CD14-positive monocyte (primary cell): Measurements from ENCODE around the gene KRTAP16-1. TPM values are rescaled to one million over a fixed set of nuclear protein-coding genes. Genes with fewer than 3 reads are reported as not detected.
A peak's percentile ranks its signal among the peaks of the same experiment; 100 is the strongest.

Experiments
- DNase-seq, 3 donors: peaks; one replicate each; pipeline ENCODE4 v3.0.0-alpha.2; 2011 to 2022
- H2AFZ ChIP-seq: 2 replicates; pipeline ENCODE4 v1.6.0; 2012; ENCODE audit warnings: mild to moderate bottlenecking, low read depth, low read length, inconsistent platforms; ENCODE audit not compliant: insufficient read depth, poor library complexity, severe bottlenecking
- H3K27ac ChIP-seq, 2 donors: 1 replicate in 1 of 2; 2 replicates in 1 of 2; pipeline ENCODE4 v1.5.1; 2012 to 2013; ENCODE audit warnings: low read length in 2 of 2, control low read depth in 1 of 2, inconsistent platforms in 1 of 2, low read depth in 1 of 2, mild to moderate bottlenecking in 1 of 2
- H3K27me3 ChIP-seq, 2 donors: one replicate each; pipeline versions ENCODE4 v1.6.0 to v1.6.1; 2011 to 2013; ENCODE audit warnings: low read length in 2 of 2; ENCODE audit not compliant: control insufficient read depth in 2 of 2, insufficient read depth in 2 of 2
- H3K36me3 ChIP-seq, 2 donors: replicated peaks in 1 of 2; 1 replicate in 1 of 2; 2 replicates in 1 of 2; pipeline versions ENCODE4 v1.5.1 to v1.6.1; 2012 to 2013; ENCODE audit warnings: low read length in 2 of 2, control low read depth in 1 of 2, inconsistent platforms in 1 of 2, mild to moderate bottlenecking in 1 of 2; ENCODE audit not compliant: insufficient read depth in 2 of 2, control insufficient read depth in 1 of 2
- H3K4me1 ChIP-seq, 2 donors: 1 replicate in 1 of 2; 2 replicates in 1 of 2; pipeline versions ENCODE4 v1.5.1 to v1.6.1; 2012 to 2013; ENCODE audit warnings: low read length in 2 of 2, control low read depth in 1 of 2, inconsistent platforms in 1 of 2, mild to moderate bottlenecking in 1 of 2, moderate library complexity in 1 of 2; ENCODE audit not compliant: insufficient read depth in 2 of 2, control insufficient read depth in 1 of 2
- H3K4me2 ChIP-seq: replicated peaks from 2 replicates; pipeline ENCODE3; 2012; ENCODE audit warnings: low read length, moderate library complexity, mild to moderate bottlenecking; ENCODE audit not compliant: poor library complexity, severe bottlenecking; ENCODE audit errors: extremely low read depth
- H3K4me3 ChIP-seq, 3 experiments: fragments of 200-600 bp in 1 of 3; sonication (generic) in 1 of 3; replicated peaks in 1 of 3; 1 replicate in 2 of 3; 2 replicates in 1 of 3; pipeline ENCODE4 v1.5.1; 2011 to 2013; ENCODE audit warnings: low read length in 3 of 3, mild to moderate bottlenecking in 3 of 3, control low read depth in 2 of 3, low read depth in 2 of 3, inconsistent platforms in 1 of 3, moderate library complexity in 1 of 3
- H3K79me2 ChIP-seq: 2 replicates; pipeline ENCODE4 v1.6.0; 2012; ENCODE audit warnings: mild to moderate bottlenecking, control low read depth, inconsistent platforms, low read length, moderate library complexity; ENCODE audit not compliant: insufficient read depth
- H3K9ac ChIP-seq: 2 replicates; pipeline ENCODE4 v1.6.0; 2017; ENCODE audit warnings: low read length, mild to moderate bottlenecking; ENCODE audit not compliant: insufficient read depth, poor library complexity, severe bottlenecking
- H3K9me3 ChIP-seq, 2 donors: replicated peaks in 1 of 2; 1 replicate in 1 of 2; 2 replicates in 1 of 2; pipeline versions ENCODE4 v1.5.1 to v1.6.1; 2012 to 2013; ENCODE audit warnings: low read length in 2 of 2, control low read depth in 1 of 2; ENCODE audit not compliant: control insufficient read depth in 1 of 2, insufficient read depth in 1 of 2
- H4K20me1 ChIP-seq: 2 replicates; pipeline ENCODE4 v1.6.0; 2012; ENCODE audit warnings: mild to moderate bottlenecking, low read length, control low read depth, moderate library complexity; ENCODE audit not compliant: insufficient read depth
- H3K27ac Mint-ChIP-seq, 7 donors: one replicate each; pipeline ENCODE4 v1.8.0; 2020; ENCODE audit warnings: mild to moderate bottlenecking in 7 of 7, mixed read lengths in 7 of 7, moderate library complexity in 6 of 7, inconsistent platforms in 2 of 7
- H3K27me3 Mint-ChIP-seq, 3 donors: one replicate each; pipeline ENCODE4 v1.8.0; 2021 to 2022; ENCODE audit warnings: low read depth in 3 of 3, mild to moderate bottlenecking in 3 of 3, mixed read lengths in 3 of 3, moderate library complexity in 3 of 3, inconsistent platforms in 1 of 3
- H3K36me3 Mint-ChIP-seq, 2 donors: one replicate each; pipeline ENCODE4 v1.8.0; 2020; ENCODE audit warnings: mixed read lengths in 2 of 2, inconsistent platforms in 1 of 2, mild to moderate bottlenecking in 1 of 2
- H3K4me1 Mint-ChIP-seq: one replicate; pipeline ENCODE4 v1.8.0; 2020; ENCODE audit warnings: mild to moderate bottlenecking, mixed read lengths
- H3K4me3 Mint-ChIP-seq, 2 donors: one replicate each; pipeline ENCODE4 v1.8.0; 2020; ENCODE audit warnings: mild to moderate bottlenecking in 2 of 2, mixed read lengths in 2 of 2, moderate library complexity in 1 of 2
- H3K9me3 Mint-ChIP-seq, 7 donors: one replicate each; pipeline ENCODE4 v1.8.0; 2020 to 2022; ENCODE audit warnings: mixed read lengths in 7 of 7, mild to moderate bottlenecking in 6 of 7, moderate library complexity in 6 of 7, inconsistent platforms in 2 of 7
- CTCF ChIP-seq: fragments of 200-600 bp; IDR thresholded peaks from one replicate; pipeline ENCODE4 v1.8.0; 2022; ENCODE audit warnings: antibody characterized with exemption, mild to moderate bottlenecking
- WGBS: methylation state at CpG from one replicate; pipeline ENCODE4 v1.1.5; 2013; ENCODE audit warnings: missing lambda C conversion rate; ENCODE audit not compliant: insufficient coverage; 5-methylcytosine and 5-hydroxymethylcytosine counted together
- intact Hi-C, 2 donors: fragments of 100-400 bp; cut with micrococcal nuclease; formaldehyde crosslinking; loops; one replicate each; pipeline versions ENCODE4 v1.15.0 to v1.15.1; 2023
- polyA plus RNA-seq, 3 donors: library from polyadenylated mRNA; depleted of rRNA in 1 of 3; unstranded in 2 of 3; stranded (reverse) in 1 of 3; fragments of 300-500 nt in 2 of 3; fragments of >200 nt in 1 of 3; fragmentation: Illumina TruSeq in 2 of 3; gene quantifications; 1 replicate in 2 of 3; 2 replicates in 1 of 3; pipeline ENCODE4 v1.2.3, GENCODE V29; 2012 to 2021

KRTAP16-1 gene
- polyA plus RNA-seq, 3 donors, result not detected

GRCh38 chr17:41307647-41308046 lies 1.5 kb downstream of the KRTAP16-1 start:
- DNase-seq, result peak; percentile 34 to 46 (median 36)
- H3K4me3 Mint-ChIP-seq, result peak overlapping the region; percentile 71 to 94
- peaks cover 10 to 22% (median 17%) of the 10 kb centered on the region in 7 donors for H3K9me3 Mint-ChIP-seq
- H3K4me2 ChIP-seq, result peak overlapping the region; percentile 79
- H3K27me3 ChIP-seq, result no peaks in the 10 kb centered on the region
- peak overlapping the region; percentile 53 for H3K9ac ChIP-seq
- intact Hi-C loops, result no loop called here
- no peaks in the 10 kb centered on the region for H3K36me3 ChIP-seq
- peaks cover 0 to 9% of the 10 kb centered on the region in 2 donors for H3K9me3 ChIP-seq
- WGBS, result 18% methylated on average over 9 of the region's 9 CpGs
- no peaks in the 10 kb centered on the region for H4K20me1 ChIP-seq
- peaks cover 29 to 33% of the 10 kb centered on the region in 2 donors for H3K4me1 ChIP-seq
- no peak for TF ChIP-seq CTCF
- peaks cover 2 to 5% of the 10 kb centered on the region in 2 donors for H3K36me3 Mint-ChIP-seq
- H3K79me2 ChIP-seq, result no peaks in the 10 kb centered on the region
- peak overlapping the region in 4 of 7 donors; percentile 14 to 81 (median 48) for H3K27ac Mint-ChIP-seq
- H3K27ac ChIP-seq, result no peak overlapping the region
- H2AFZ ChIP-seq, result peak overlapping the region; percentile 93
- peak overlapping the region; percentile 4 to 69 (median 17) for H3K4me3 ChIP-seq
- H3K27me3 Mint-ChIP-seq, result peaks cover 3 to 5% (median 4%) of the 10 kb centered on the region in 3 donors
- peaks cover 32% of the 10 kb centered on the region for H3K4me1 Mint-ChIP-seq

- no peak overlapping the region for H3K4me2 ChIP-seq
- H3K4me3 ChIP-seq, result no peak overlapping the region
- 85% methylated on average over 4 of the region's 12 CpGs for WGBS
- peaks cover 7 to 18% (median 9%) of the 10 kb centered on the region in 7 donors for H3K9me3 Mint-ChIP-seq
- no peaks in the 10 kb centered on the region for H3K36me3 ChIP-seq
- TF ChIP-seq CTCF, result no peak
- peaks cover 34 to 37% of the 10 kb centered on the region in 2 donors for H3K4me1 ChIP-seq
- H3K36me3 Mint-ChIP-seq, result no peaks in the 10 kb centered on the region
- no peak overlapping the region for H3K27ac ChIP-seq
- no peaks in the 10 kb centered on the region for H3K27me3 ChIP-seq
- H3K27me3 Mint-ChIP-seq, result peaks cover 0 to 7% (median 4%) of the 10 kb centered on the region in 3 donors
- no peak for DNase-seq
- peaks cover 38% of the 10 kb centered on the region for H3K4me1 Mint-ChIP-seq
- no peak overlapping the region for H3K9ac ChIP-seq
- no peaks in the 10 kb centered on the region for H3K79me2 ChIP-seq
- intact Hi-C loops, result no loop called here
- H2AFZ ChIP-seq, result no peak overlapping the region
- H4K20me1 ChIP-seq, result no peaks in the 10 kb centered on the region
- peaks cover 0 to 2% of the 10 kb centered on the region in 2 donors for H3K9me3 ChIP-seq
- no peak overlapping the region for H3K4me3 Mint-ChIP-seq
- H3K27ac Mint-ChIP-seq, result no peak overlapping the region
These were observed 5.0 kb downstream of the KRTAP16-1 start for GRCh38 chr17:41304091-41304490.
